Natural killer cell (primary cell): ENCODE data around the gene DENND4B. TPM values are rescaled to one million over a fixed set of nuclear protein-coding genes. Genes with fewer than 3 reads are reported as not detected.

ENCODE experiments used
- ATAC-seq, 3 donors: fragments of 150-1000 bp in 2 of 3; fragments of 200-7000 bp in 1 of 3; cut with Tn5 transposase; 1 replicate in 1 of 3; 2 replicates in 2 of 3; pipeline ENCODE4 v1.10.0; 2021; ENCODE audit warnings: mild to moderate bottlenecking in 2 of 3, moderate library complexity in 2 of 3
- DNase-seq, 2 donors: peaks; one replicate each; pipeline versions ENCODE4 v3.0.0 to v3.0.0-alpha.2; 2013 to 2021; ENCODE audit warnings: mixed read lengths in 1 of 2
- H3K27ac ChIP-seq: one replicate; pipeline ENCODE4 v1.5.1; 2013; ENCODE audit warnings: mild to moderate bottlenecking, low read length
- H3K27me3 ChIP-seq: one replicate; pipeline ENCODE4 v1.6.1; 2013; ENCODE audit warnings: low read length; ENCODE audit not compliant: control insufficient read depth, insufficient read depth
- H3K36me3 ChIP-seq: one replicate; pipeline ENCODE4 v1.6.1; 2013; ENCODE audit warnings: low read length; ENCODE audit not compliant: control insufficient read depth, insufficient read depth
- H3K4me1 ChIP-seq: one replicate; pipeline ENCODE4 v1.6.1; 2013; ENCODE audit warnings: low read length; ENCODE audit not compliant: control insufficient read depth, insufficient read depth
- H3K4me3 ChIP-seq: one replicate; pipeline ENCODE4 v1.5.1; 2013; ENCODE audit warnings: low read length
- H3K9me3 ChIP-seq: one replicate; pipeline ENCODE4 v1.6.1; 2013; ENCODE audit warnings: low read length; ENCODE audit not compliant: control insufficient read depth, insufficient read depth
- H3K27ac Mint-ChIP-seq, 2 donors: one replicate each; pipeline ENCODE4 v1.8.0; 2022; ENCODE audit warnings: mild to moderate bottlenecking in 2 of 2, mixed read lengths in 2 of 2, moderate library complexity in 1 of 2
- H3K27me3 Mint-ChIP-seq, 2 donors: one replicate each; pipeline ENCODE4 v1.8.0; 2022; ENCODE audit warnings: low read depth in 2 of 2, mixed read lengths in 2 of 2
- H3K36me3 Mint-ChIP-seq: one replicate; pipeline ENCODE4 v1.8.0; 2022; ENCODE audit warnings: mixed read lengths
- H3K4me1 Mint-ChIP-seq, 2 donors: one replicate each; pipeline ENCODE4 v1.8.0; 2022; ENCODE audit warnings: mixed read lengths in 2 of 2
- H3K4me3 Mint-ChIP-seq: one replicate; pipeline ENCODE4 v1.8.0; 2022; ENCODE audit warnings: mild to moderate bottlenecking, moderate library complexity, mixed read lengths
- H3K9me3 Mint-ChIP-seq, 2 donors: one replicate each; pipeline ENCODE4 v1.8.0; 2022; ENCODE audit warnings: mixed read lengths in 2 of 2
- CTCF ChIP-seq: fragments of 200-600 bp; IDR thresholded peaks from one replicate; pipeline ENCODE4 v1.8.0; 2022; ENCODE audit warnings: antibody characterized with exemption
- WGBS: methylation state at CpG from one replicate; pipeline ENCODE4 v1.1.7; 2013; ENCODE audit warnings: missing lambda C conversion rate; ENCODE audit not compliant: insufficient coverage; 5-methylcytosine and 5-hydroxymethylcytosine counted together
- intact Hi-C: fragments of 100-400 bp; cut with micrococcal nuclease; formaldehyde crosslinking; loops from one replicate; pipeline ENCODE4 v1.14.2; 2022
- total RNA-seq, 4 donors: library from RNA; stranded (reverse); fragments of 120-200 nt in 1 of 4; gene quantifications; one replicate each; pipeline versions ENCODE4 v1.2.3 to v1.2.4, GENCODE V29; 2013 to 2022

DENND4B gene
- total RNA-seq, 3 donors from 2014 or later (not counting 1 experiment from before 2014, with no cell fraction given): 244 to 322 (median 291) TPM

- TF ChIP-seq CTCF: no peak
- Mint-ChIP-seq H3K27me3 (no peaks in the 10 kb centered on the region), H3K27ac (peak overlapping the region; percentile 96 to 97), H3K4me3 (peak overlapping the region; percentile 95), H3K9me3 (no peaks in the 10 kb centered on the region), H3K36me3 (no peaks in the 10 kb centered on the region), H3K4me1 (peaks cover 56 to 61% of the 10 kb centered on the region in 2 donors)
- ATAC-seq (no peak), DNase-seq (no peak)
- intact Hi-C loops: loop anchor here (5.0 kb wide), 1 partner anchor 114 kb away; no protein-coding TSS in a partner anchor
- no peaks in the 10 kb centered on the region for H3K27me3 ChIP-seq
- 23% methylated on average over 3 of the region's 3 CpGs for WGBS
- H3K9me3 ChIP-seq: no peaks in the 10 kb centered on the region
- H3K36me3 ChIP-seq: peaks cover 11% of the 10 kb centered on the region
- H3K27ac ChIP-seq: peak overlapping the region; percentile 93
- peaks cover 34% of the 10 kb centered on the region for H3K4me1 ChIP-seq
- peak overlapping the region; percentile 86 for H3K4me3 ChIP-seq
Observed at GRCh38 chr1:153921080-153921802, 25.3 kb downstream of the DENND4B start.

GRCh38 chr1:153919876-153920852 is 26.4 kb downstream of the DENND4B start:
- H3K4me3 Mint-ChIP-seq: peak overlapping the region; percentile 95
- Histone ChIP-seq H3K27ac (peak overlapping the region; percentile 65), H3K27me3 (no peaks in the 10 kb centered on the region), H3K36me3 (peaks cover 16% of the 10 kb centered on the region), H3K4me1 (peaks cover 34% of the 10 kb centered on the region), H3K4me3 (no peak overlapping the region), H3K9me3 (no peaks in the 10 kb centered on the region)
- H3K36me3 Mint-ChIP-seq: no peaks in the 10 kb centered on the region
- intact Hi-C loops: loop anchor here (5.0 kb wide), 1 partner anchor 113 kb away; no protein-coding TSS in a partner anchor
- no peak for TF ChIP-seq CTCF
- peaks cover 60 to 65% of the 10 kb centered on the region in 2 donors for H3K4me1 Mint-ChIP-seq
- WGBS: 46% methylated on average over 4 of the region's 4 CpGs
- ATAC-seq (peak in 1 of 3 donors; percentile 5), DNase-seq (peak in 1 of 2 donors; percentile 65)
- H3K9me3 Mint-ChIP-seq: no peaks in the 10 kb centered on the region
- H3K27ac Mint-ChIP-seq: peak overlapping the region; percentile 96 to 97
- H3K27me3 Mint-ChIP-seq: no peaks in the 10 kb centered on the region

- Mint-ChIP-seq H3K27me3 (no peaks in the 10 kb centered on the region), H3K9me3 (no peaks in the 10 kb centered on the region), H3K36me3 (no peaks in the 10 kb centered on the region), H3K4me3 (no peak overlapping the region), H3K4me1 (peaks cover 52 to 54% of the 10 kb centered on the region in 2 donors), H3K27ac (peak overlapping the region in 1 of 2 donors; percentile 35)
- ATAC-seq (no peak), DNase-seq (no peak)
- Histone ChIP-seq H3K36me3 (peaks cover 21% of the 10 kb centered on the region), H3K27me3 (no peaks in the 10 kb centered on the region), H3K27ac (no peak overlapping the region), H3K9me3 (no peaks in the 10 kb centered on the region), H3K4me1 (peaks cover 16% of the 10 kb centered on the region), H3K4me3 (no peak overlapping the region)
- WGBS: 96% methylated on average over 3 of the region's 4 CpGs
- intact Hi-C loops: no loop called here
- TF ChIP-seq CTCF: no peak
Observed at GRCh38 chr1:153916297-153916696, 30.2 kb downstream of the DENND4B start.
